K562 (cell line): Measurements from ENCODE around the gene EXOSC6. TPM values are rescaled to one million over a fixed set of nuclear protein-coding genes. Genes with fewer than 3 reads are reported as not detected.

Experiments used
- FOXJ3 ChIP-seq: sonication (generic); formaldehyde crosslinking; IDR thresholded peaks from 2 replicates; pipeline ENCODE4 v1.4.0; 2020; ENCODE audit warnings: mild to moderate bottlenecking, missing genetic modification reagents
- HCFC1 ChIP-seq: IDR thresholded peaks from 2 replicates; pipeline ENCODE4 v1.6.1; 2012; ENCODE audit warnings: low read depth, low read length, improper control_type of control experiment
- MED1 ChIP-seq: sonication (generic); formaldehyde crosslinking; IDR thresholded peaks from 2 replicates; pipeline ENCODE4 v1.8.1; 2023; ENCODE audit warnings: missing genetic modification reagents, borderline replicate concordance
- PHTF2 ChIP-seq: fragments of 250-450 bp; sonication (Bioruptor Pico); IDR thresholded peaks from 2 replicates; pipeline ENCODE4 v1.5.0; 2021; ENCODE audit warnings: mild to moderate bottlenecking
- RBBP5 ChIP-seq: fragments of 200-600 bp; sonication (generic); IDR thresholded peaks from 2 replicates; pipeline ENCODE4 v1.6.1; 2012; ENCODE audit warnings: borderline replicate concordance, mild to moderate bottlenecking, low read length, control low read depth, inconsistent platforms; ENCODE audit not compliant: insufficient read depth, poor library complexity, severe bottlenecking
- RCOR1 ChIP-seq, 2 experiments: IDR thresholded peaks; 2 replicates each; pipeline ENCODE4 v1.6.1; 2012; ENCODE audit warnings: low read depth in 2 of 2, low read length in 2 of 2, borderline replicate concordance in 1 of 2, improper control_type of control experiment in 1 of 2
- ZKSCAN1 ChIP-seq: fragments of 150-350 bp; IDR thresholded peaks from 2 replicates; pipeline ENCODE4 v1.6.1; 2016; ENCODE audit warnings: low read depth, low read length
- ZNF23 ChIP-seq: fragments of 250-450 bp; sonication (Bioruptor Pico); IDR thresholded peaks from 2 replicates; pipeline ENCODE4 v1.4.0; 2020; ENCODE audit warnings: mild to moderate bottlenecking
- ZNF583 ChIP-seq: fragments of 250-450 bp; sonication (Bioruptor Pico); IDR thresholded peaks from 2 replicates; pipeline ENCODE4 v1.4.0; 2020
- polyA plus RNA-seq, 8 experiments: library from polyadenylated mRNA; depleted of rRNA in 4 of 8; stranded (reverse) in 5 of 8; unstranded in 3 of 8; fragments of >200 nt; fragmentation: Nextera tagmentation in 2 of 8; fragmentation: Illumina TruSeq in 1 of 8; extraction: Ambion mirVana in 2 of 8; extraction: Trizol in 1 of 8; gene quantifications; 2 replicates each; pipeline versions ENCODE4 v1.2.1 to v1.2.3, GENCODE V29; 2011 to 2014; ENCODE audit warnings: inconsistent platforms in 1 of 8, missing spikeins in 1 of 8
- total RNA-seq, 7 experiments: library from RNA; depleted of rRNA in 6 of 7; stranded (reverse); fragments of >200 nt in 6 of 7; fragmentation: Illumina TruSeq in 2 of 7; extraction: Trizol in 2 of 7; gene quantifications; 2 replicates each; pipeline versions ENCODE4 v1.2.1 to v1.2.3, GENCODE V29; 2011 to 2021; ENCODE audit warnings: low replicate concordance in 1 of 7
- TF ChIP-seq, protein P1 (sequence below): sonication (generic); formaldehyde crosslinking; IDR thresholded peaks from 2 replicates; pipeline ENCODE4 v1.8.0; 2023; ENCODE audit warnings: mild to moderate bottlenecking, missing genetic modification reagents
- TF ChIP-seq, protein P2 (sequence below): fragments of 250-450 bp; sonication (Bioruptor Pico); IDR thresholded peaks from 2 replicates; pipeline ENCODE4 v1.8.0; 2022; ENCODE audit warnings: moderate library complexity, mild to moderate bottlenecking, inconsistent platforms
- TF ChIP-seq, protein P3 (sequence below): sonication (generic); formaldehyde crosslinking; IDR thresholded peaks from 2 replicates; pipeline ENCODE4 v1.5.0; 2020; ENCODE audit warnings: missing genetic modification reagents
- TF ChIP-seq, protein P4 (sequence below): fragments of 250-450 bp; sonication (Bioruptor Pico); IDR thresholded peaks from 2 replicates; pipeline ENCODE4 v1.4.0; 2020; ENCODE audit warnings: mild to moderate bottlenecking, moderate library complexity
- TF ChIP-seq, protein P5 (sequence below): fragments of 250-450 bp; sonication (Bioruptor Pico); IDR thresholded peaks from 2 replicates; pipeline ENCODE4 v1.8.0; 2022; ENCODE audit warnings: inconsistent platforms

The EXOSC6 gene
- total and polyA plus RNA-seq, 9 of the 15 experiments (the other 6 are each of a cell fraction or from before 2014, with no cell fraction given) = 9.2 to 29.0 (median 15.6) TPM

DNA sequence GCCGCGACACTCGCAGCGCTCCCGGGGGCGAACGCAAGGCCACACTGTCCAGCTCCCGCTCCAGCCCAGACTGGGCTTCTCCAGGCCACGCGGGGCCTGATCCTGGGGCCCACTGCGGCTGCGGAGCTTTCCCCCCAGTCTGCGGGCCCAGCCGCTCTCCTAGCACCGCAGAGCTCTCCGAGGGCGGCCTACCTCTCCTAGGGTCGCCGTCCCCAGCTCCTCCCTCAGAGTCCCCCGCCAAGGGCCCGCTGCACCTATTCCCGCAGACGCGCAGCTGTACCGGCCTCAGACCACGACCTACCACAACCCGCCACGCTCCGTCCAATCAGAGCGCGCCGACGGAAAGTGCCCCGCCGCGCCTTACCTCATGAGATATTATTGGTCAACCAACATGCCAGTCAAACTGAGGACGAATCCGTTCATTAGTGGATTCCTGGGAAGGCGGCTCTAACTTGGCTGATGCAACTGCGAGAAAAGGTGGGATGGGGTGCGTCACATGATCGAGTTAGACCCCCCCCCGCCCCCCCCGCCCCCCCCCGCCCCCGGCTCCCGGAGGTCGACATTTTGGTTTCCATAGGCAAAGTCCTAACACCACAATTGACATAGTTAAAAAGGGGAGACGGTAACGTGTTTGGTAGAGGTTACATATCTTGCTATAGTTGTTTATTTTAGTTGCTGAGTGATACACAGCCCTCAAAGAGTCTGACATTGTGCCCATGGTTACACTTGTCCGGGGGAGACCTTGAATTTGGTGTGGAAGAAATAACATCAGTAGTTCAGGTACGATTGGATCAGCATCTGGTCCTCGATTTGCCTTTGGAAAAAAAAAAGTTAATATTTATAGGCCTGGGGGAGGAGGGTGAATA, 37.7 kb upstream of the EXOSC6 start, which contains the start of gene AARS1 (continued):
- TF ChIP-seq, protein P1, sequence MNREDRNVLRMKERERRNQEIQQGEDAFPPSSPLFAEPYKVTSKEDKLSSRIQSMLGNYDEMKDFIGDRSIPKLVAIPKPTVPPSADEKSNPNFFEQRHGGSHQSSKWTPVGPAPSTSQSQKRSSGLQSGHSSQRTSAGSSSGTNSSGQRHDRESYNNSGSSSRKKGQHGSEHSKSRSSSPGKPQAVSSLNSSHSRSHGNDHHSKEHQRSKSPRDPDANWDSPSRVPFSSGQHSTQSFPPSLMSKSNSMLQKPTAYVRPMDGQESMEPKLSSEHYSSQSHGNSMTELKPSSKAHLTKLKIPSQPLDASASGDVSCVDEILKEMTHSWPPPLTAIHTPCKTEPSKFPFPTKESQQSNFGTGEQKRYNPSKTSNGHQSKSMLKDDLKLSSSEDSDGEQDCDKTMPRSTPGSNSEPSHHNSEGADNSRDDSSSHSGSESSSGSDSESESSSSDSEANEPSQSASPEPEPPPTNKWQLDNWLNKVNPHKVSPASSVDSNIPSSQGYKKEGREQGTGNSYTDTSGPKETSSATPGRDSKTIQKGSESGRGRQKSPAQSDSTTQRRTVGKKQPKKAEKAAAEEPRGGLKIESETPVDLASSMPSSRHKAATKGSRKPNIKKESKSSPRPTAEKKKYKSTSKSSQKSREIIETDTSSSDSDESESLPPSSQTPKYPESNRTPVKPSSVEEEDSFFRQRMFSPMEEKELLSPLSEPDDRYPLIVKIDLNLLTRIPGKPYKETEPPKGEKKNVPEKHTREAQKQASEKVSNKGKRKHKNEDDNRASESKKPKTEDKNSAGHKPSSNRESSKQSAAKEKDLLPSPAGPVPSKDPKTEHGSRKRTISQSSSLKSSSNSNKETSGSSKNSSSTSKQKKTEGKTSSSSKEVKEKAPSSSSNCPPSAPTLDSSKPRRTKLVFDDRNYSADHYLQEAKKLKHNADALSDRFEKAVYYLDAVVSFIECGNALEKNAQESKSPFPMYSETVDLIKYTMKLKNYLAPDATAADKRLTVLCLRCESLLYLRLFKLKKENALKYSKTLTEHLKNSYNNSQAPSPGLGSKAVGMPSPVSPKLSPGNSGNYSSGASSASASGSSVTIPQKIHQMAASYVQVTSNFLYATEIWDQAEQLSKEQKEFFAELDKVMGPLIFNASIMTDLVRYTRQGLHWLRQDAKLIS = peak; percentile 99
- TF ChIP-seq MED1 (peak; percentile 84; the same call in 1 of the 2 replicates), ZNF583 (CRISPR knock-in tag) (peak; percentile 47; the same call in 1 of the 2 replicates), RCOR1 (IDR thresholded peaks at IDR 0.05; ENCODE audit: borderline replicate concordance in 1 of 2, low read depth in 2 of 2, low read length in 2 of 2) (no peak), HCFC1 (peak; percentile 46; the same call in 1 of the 2 replicates), FOXJ3 (no peak), ZKSCAN1 (no peak), PHTF2 (no peak), RBBP5 (peak; percentile 71), ZNF23 (CRISPR knock-in tag) (no peak)
- TF ChIP-seq, protein P2, sequence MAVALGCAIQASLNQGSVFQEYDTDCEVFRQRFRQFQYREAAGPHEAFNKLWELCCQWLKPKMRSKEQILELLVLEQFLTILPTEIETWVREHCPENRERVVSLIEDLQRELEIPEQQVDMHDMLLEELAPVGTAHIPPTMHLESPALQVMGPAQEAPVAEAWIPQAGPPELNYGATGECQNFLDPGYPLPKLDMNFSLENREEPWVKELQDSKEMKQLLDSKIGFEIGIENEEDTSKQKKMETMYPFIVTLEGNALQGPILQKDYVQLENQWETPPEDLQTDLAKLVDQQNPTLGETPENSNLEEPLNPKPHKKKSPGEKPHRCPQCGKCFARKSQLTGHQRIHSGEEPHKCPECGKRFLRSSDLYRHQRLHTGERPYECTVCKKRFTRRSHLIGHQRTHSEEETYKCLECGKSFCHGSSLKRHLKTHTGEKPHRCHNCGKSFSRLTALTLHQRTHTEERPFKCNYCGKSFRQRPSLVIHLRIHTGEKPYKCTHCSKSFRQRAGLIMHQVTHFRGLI (CRISPR knock-in tag) = no peak
- TF ChIP-seq, protein P3, sequence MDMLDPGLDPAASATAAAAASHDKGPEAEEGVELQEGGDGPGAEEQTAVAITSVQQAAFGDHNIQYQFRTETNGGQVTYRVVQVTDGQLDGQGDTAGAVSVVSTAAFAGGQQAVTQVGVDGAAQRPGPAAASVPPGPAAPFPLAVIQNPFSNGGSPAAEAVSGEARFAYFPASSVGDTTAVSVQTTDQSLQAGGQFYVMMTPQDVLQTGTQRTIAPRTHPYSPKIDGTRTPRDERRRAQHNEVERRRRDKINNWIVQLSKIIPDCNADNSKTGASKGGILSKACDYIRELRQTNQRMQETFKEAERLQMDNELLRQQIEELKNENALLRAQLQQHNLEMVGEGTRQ (CRISPR knock-in tag) = peak; percentile 73
- TF ChIP-seq, protein P4, sequence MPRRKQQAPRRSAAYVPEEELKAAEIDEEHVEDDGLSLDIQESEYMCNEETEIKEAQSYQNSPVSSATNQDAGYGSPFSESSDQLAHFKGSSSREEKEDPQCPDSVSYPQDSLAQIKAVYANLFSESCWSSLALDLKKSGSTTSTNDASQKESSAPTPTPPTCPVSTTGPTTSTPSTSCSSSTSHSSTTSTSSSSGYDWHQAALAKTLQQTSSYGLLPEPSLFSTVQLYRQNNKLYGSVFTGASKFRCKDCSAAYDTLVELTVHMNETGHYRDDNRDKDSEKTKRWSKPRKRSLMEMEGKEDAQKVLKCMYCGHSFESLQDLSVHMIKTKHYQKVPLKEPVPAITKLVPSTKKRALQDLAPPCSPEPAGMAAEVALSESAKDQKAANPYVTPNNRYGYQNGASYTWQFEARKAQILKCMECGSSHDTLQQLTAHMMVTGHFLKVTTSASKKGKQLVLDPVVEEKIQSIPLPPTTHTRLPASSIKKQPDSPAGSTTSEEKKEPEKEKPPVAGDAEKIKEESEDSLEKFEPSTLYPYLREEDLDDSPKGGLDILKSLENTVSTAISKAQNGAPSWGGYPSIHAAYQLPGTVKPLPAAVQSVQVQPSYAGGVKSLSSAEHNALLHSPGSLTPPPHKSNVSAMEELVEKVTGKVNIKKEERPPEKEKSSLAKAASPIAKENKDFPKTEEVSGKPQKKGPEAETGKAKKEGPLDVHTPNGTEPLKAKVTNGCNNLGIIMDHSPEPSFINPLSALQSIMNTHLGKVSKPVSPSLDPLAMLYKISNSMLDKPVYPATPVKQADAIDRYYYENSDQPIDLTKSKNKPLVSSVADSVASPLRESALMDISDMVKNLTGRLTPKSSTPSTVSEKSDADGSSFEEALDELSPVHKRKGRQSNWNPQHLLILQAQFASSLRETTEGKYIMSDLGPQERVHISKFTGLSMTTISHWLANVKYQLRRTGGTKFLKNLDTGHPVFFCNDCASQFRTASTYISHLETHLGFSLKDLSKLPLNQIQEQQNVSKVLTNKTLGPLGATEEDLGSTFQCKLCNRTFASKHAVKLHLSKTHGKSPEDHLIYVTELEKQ (CRISPR knock-in tag) = 0 out of 2 replicates have a peak, but pooled peaks have one; percentile 44
- TF ChIP-seq, protein P5, sequence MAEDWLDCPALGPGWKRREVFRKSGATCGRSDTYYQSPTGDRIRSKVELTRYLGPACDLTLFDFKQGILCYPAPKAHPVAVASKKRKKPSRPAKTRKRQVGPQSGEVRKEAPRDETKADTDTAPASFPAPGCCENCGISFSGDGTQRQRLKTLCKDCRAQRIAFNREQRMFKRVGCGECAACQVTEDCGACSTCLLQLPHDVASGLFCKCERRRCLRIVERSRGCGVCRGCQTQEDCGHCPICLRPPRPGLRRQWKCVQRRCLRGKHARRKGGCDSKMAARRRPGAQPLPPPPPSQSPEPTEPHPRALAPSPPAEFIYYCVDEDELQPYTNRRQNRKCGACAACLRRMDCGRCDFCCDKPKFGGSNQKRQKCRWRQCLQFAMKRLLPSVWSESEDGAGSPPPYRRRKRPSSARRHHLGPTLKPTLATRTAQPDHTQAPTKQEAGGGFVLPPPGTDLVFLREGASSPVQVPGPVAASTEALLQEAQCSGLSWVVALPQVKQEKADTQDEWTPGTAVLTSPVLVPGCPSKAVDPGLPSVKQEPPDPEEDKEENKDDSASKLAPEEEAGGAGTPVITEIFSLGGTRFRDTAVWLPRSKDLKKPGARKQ (CRISPR knock-in tag) = no peak
